GM12892 (cell line): ENCODE data around the gene STIM2.

Source experiments
- POLR2A ChIP-seq: IDR thresholded peaks from 2 replicates; pipeline ENCODE4 v1.6.1; 2011; ENCODE audit warnings: low read depth, low read length, control low read depth
- TAF1 ChIP-seq: IDR thresholded peaks from 2 replicates; pipeline ENCODE4 v1.6.1; 2011; ENCODE audit warnings: low read depth, mild to moderate bottlenecking, control low read depth, low read length, borderline replicate concordance

DNA sequence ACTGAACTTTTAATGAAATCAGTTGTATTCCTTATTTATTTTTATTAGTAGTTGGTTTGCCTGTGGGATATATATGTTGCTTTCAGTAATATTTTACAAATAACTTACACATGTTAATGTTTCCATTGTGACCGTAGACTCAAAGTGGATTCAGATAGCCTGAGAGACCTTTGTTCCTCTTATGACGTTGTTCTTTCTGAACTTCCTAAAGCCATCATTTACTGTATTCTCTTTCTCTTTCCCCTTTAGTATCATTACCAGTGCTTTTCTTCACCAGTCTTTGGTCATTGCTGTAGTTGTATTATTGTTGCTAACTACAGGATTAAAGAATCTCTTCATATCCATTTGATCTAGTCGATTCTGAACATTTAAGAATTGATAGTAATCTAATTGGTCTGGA lies 4.3 kb downstream of the STIM2 start:
- TF ChIP-seq TAF1 (no peak), POLR2A (no peak)
